ENCODE measurements around the gene MAGI1. TPM values are rescaled to one million over a fixed set of nuclear protein-coding genes. Genes with fewer than 3 reads are reported as not detected.

The MAGI1 gene
- total RNA-seq, 2 donors from 2014 or later = 23.4 to 41.4 TPM

DNA sequence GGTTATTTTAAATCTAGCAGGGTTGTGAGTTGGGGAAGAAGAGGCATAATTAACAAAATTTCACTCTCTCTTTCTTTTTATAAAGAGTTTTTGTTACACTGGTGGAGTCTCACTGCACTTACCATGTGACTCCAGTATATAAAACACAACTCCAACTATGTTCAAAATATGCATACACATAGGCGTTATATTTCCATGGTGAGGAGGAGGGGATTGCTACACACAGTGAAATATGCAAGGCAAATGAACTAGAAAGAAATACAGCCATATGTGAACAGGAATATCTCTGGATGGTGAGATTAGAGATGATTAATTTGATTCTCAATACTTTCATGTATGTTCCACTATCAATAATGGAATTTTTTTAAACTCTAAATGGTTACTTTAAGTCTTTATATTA is 385.0 kb downstream of the MAGI1 start:
- no peak overlapping the region for H3K9ac ChIP-seq (ENCODE audit: low read depth in 2 of 2, low read length in 2 of 2)
- no peaks in the 10 kb centered on the region for H3K9me3 ChIP-seq
- intact Hi-C loops (cut with DNase I) = no loop called here
- DNase-seq = no peak
- H3K4me1 ChIP-seq = no peaks in the 10 kb centered on the region
- no peak overlapping the region for H3K4me3 ChIP-seq
- H3K27me3 ChIP-seq = no peaks in the 10 kb centered on the region
- TF ChIP-seq, protein P1, sequence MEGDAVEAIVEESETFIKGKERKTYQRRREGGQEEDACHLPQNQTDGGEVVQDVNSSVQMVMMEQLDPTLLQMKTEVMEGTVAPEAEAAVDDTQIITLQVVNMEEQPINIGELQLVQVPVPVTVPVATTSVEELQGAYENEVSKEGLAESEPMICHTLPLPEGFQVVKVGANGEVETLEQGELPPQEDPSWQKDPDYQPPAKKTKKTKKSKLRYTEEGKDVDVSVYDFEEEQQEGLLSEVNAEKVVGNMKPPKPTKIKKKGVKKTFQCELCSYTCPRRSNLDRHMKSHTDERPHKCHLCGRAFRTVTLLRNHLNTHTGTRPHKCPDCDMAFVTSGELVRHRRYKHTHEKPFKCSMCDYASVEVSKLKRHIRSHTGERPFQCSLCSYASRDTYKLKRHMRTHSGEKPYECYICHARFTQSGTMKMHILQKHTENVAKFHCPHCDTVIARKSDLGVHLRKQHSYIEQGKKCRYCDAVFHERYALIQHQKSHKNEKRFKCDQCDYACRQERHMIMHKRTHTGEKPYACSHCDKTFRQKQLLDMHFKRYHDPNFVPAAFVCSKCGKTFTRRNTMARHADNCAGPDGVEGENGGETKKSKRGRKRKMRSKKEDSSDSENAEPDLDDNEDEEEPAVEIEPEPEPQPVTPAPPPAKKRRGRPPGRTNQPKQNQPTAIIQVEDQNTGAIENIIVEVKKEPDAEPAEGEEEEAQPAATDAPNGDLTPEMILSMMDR (IDR thresholded peaks at IDR 0.05) = no peak
- no peaks in the 10 kb centered on the region for H3K36me3 ChIP-seq
- no peak overlapping the region for H3K27ac ChIP-seq

DNA sequence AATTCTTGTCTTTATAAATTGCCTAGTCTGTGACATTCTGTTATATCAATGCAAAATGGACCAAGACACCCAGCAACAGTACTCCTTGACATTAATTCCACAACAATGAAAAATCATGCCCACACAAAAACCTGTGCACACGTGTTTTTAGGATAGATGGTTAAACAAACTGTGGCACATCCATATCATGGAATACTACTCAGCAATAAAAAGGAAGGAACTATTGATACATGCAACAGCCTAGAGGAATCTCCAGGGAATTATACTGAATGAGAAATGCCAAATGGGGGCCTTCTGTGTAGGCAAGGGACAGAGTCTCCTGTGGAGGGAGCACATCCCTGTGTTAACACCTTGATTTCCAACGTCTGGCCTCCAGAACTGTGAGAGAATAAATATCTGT is 388.5 kb downstream of the MAGI1 start:
- Histone ChIP-seq H3K4me1 (no peaks in the 10 kb centered on the region), H3K27ac (no peak overlapping the region)

DNA sequence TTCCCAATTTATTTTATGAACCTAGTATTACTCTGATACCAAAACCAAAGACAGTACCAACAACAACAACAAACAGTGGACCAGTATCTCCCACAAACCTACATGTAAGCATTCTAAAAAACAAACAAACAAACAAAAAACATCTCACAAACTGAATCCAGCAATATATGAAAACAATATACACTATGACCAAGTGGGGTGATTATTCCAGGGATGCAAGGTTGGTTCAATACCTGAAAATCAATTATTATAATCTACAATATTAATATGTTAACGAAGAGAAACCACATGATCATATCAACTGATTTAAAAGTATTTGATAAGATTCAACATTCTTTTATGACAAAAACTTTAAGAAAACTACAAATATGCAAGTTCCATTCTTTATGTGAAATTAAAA is 391.3 kb downstream of the MAGI1 start:
- H3K4me3 ChIP-seq = no peak overlapping the region
- no peaks in the 10 kb centered on the region for H3K4me1 ChIP-seq
- DNase-seq = no peak
- H3K9me3 ChIP-seq = no peaks in the 10 kb centered on the region
- H3K36me3 ChIP-seq = no peaks in the 10 kb centered on the region
- no peaks in the 10 kb centered on the region for H3K27me3 ChIP-seq
- intact Hi-C loops (cut with DNase I) = no loop called here
- H3K27ac ChIP-seq = no peak overlapping the region
- H3K9ac ChIP-seq (ENCODE audit: low read depth in 2 of 2, low read length in 2 of 2) = no peak overlapping the region
- TF ChIP-seq, protein P1 (IDR thresholded peaks at IDR 0.05) = no peak

More for the DNA sequence above, 388.5 kb downstream of the MAGI1 start:
- Histone ChIP-seq H3K36me3 (no peaks in the 10 kb centered on the region), H3K4me3 (no peak overlapping the region), H3K27me3 (no peaks in the 10 kb centered on the region), H3K9me3 (no peaks in the 10 kb centered on the region), H3K9ac (ENCODE audit: low read depth in 2 of 2, low read length in 2 of 2) (no peak overlapping the region)
- intact Hi-C loops (cut with DNase I) = no loop called here
- DNase-seq = no peak
- TF ChIP-seq, protein P1 (IDR thresholded peaks at IDR 0.05) = no peak

DNA sequence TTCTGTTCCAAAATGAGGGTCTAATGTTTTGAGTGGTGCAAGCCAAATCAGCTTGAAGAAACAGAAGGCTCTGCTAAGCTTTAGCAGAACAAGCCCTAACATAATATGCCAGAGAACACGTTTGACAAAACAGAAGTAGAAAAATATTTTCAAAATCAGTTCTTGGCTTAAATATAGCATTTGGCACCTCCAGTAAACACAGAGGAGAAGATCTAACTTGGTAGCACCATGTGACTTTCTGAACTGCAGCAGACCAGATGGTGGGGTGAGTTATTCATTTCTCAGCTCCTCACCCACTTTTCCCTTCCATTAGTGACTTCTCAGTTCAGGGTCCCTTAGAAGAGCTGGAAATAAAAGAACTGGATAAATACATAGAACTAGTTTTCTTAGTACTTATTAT is 395.8 kb downstream of the MAGI1 start:
- H3K9ac ChIP-seq (ENCODE audit: low read depth in 2 of 2, low read length in 2 of 2) = no peak overlapping the region
- DNase-seq = no peak
- no peaks in the 10 kb centered on the region for H3K9me3 ChIP-seq
- intact Hi-C loops (cut with DNase I) = no loop called here
- H3K4me3 ChIP-seq = no peak overlapping the region
- no peaks in the 10 kb centered on the region for H3K36me3 ChIP-seq
- H3K27me3 ChIP-seq = no peaks in the 10 kb centered on the region
- H3K4me1 ChIP-seq = no peaks in the 10 kb centered on the region
- TF ChIP-seq, protein P1 (IDR thresholded peaks at IDR 0.05) = no peak
- H3K27ac ChIP-seq = no peak overlapping the region

DNA sequence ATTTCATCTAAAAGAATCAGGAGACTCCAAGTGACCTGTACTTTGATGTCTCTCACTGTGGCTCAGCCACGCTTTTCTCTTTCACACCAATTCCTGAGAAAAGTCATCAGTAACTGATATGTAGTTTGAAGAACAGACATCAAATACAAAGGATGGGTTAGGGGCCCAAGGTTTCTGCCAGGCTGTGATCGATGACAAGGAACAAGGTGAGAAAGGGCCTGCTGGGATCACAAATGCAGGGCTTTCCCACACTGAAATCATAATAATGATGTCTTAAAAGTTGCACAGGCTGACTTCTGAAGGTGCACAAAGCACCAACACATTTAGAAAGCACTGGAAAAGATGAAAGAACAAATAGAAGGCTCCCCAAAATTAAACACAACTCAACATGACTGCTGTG is 396.9 kb downstream of the MAGI1 start:
- TF ChIP-seq, protein P1 (IDR thresholded peaks at IDR 0.05) = no peak
- H3K27me3 ChIP-seq = no peaks in the 10 kb centered on the region

DNA sequence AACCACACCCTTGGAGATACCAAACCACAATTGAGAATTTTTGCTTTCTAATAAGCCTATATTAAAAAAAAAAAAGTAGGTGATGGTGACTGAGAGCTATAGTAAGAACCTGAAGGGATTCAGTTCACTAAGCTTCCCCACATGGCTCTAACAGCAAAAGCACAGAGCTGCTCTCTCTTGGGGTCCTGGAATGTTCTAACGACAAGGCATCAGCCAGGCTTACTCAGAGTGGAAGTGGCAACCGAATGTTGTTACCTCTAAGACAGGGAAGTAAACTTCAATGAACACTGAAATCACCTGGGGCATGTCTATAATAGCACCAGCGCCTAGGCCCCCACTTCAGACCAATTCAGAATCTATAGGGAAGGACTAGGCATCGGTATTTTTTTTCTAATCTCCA is 397.7 kb downstream of the MAGI1 start:
- Histone ChIP-seq H3K27me3 (no peaks in the 10 kb centered on the region), H3K9me3 (no peaks in the 10 kb centered on the region), H3K27ac (no peak overlapping the region), H3K9ac (ENCODE audit: low read depth in 2 of 2, low read length in 2 of 2) (no peak overlapping the region), H3K36me3 (no peaks in the 10 kb centered on the region), H3K4me3 (no peak overlapping the region), H3K4me1 (no peaks in the 10 kb centered on the region)
- no peak for DNase-seq
- intact Hi-C loops (cut with DNase I) = no loop called here
- TF ChIP-seq, protein P1 (IDR thresholded peaks at IDR 0.05) = no peak

More for the DNA sequence above, 396.9 kb downstream of the MAGI1 start:
- no peak overlapping the region for H3K9ac ChIP-seq (ENCODE audit: low read depth in 2 of 2, low read length in 2 of 2)
- no peak overlapping the region for H3K27ac ChIP-seq
- H3K9me3 ChIP-seq = no peaks in the 10 kb centered on the region
- intact Hi-C loops (cut with DNase I) = no loop called here
- H3K4me3 ChIP-seq = no peak overlapping the region
- no peak for DNase-seq
- no peaks in the 10 kb centered on the region for H3K4me1 ChIP-seq
- no peaks in the 10 kb centered on the region for H3K36me3 ChIP-seq

Data from colonic mucosa (tissue), 4 donors.